ENCODE results near the gene CCDC51. TPM values are rescaled to one million over a fixed set of nuclear protein-coding genes. Genes with fewer than 3 reads are reported as not detected.
A peak's percentile ranks its signal among the peaks of the same experiment; 100 is the strongest.
"Not testable (repeated sequence)": the region's sequence is repeated elsewhere in the genome, so short reads cannot be mapped to it uniquely, and the experiment has no call there.

CCDC51 gene
- total RNA-seq, 1 donor from 2014 or later: 9.9 TPM

DNA sequence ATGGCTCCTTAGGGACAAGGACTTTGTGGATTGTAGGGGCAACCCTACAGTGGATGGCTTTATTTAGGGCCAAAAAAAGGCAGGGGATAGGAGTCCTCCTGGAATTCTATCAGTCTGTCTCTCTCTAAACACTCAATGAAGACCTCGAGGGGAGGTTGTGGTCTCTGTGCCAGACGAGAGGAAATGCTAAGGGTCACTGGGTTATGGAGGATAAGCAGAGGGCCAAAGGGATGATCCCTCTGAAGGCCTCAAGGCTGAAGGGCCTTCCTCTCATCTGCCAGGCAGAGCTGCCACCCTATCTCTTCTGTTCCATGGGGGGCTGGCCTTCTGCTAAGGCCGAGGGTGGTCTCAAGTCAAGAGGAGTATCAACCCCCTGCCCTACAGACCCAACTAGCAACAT, 37.0 kb downstream of the CCDC51 start:
- H3K27ac ChIP-seq (ENCODE audit: low read depth, low read length): peak overlapping the region; percentile 30
- H3K9ac ChIP-seq (ENCODE audit: low read depth in 1 of 3, low read length in 3 of 3): no peak overlapping the region
- peaks cover 0 to 6% (median 3%) of the 10 kb centered on the region in 3 donors for H3K4me1 ChIP-seq (ENCODE audit: control insufficient read depth in 3 of 3, insufficient read depth in 3 of 3, low read length in 3 of 3)
- no peak overlapping the region for H3K4me3 ChIP-seq (ENCODE audit: low read length in 3 of 3)
- H3K9me3 ChIP-seq (ENCODE audit: control insufficient read depth in 3 of 3, low read length in 3 of 3): no peaks in the 10 kb centered on the region
- peaks cover 0 to 8% (median 0%) of the 10 kb centered on the region in 3 donors for H3K27me3 ChIP-seq (ENCODE audit: control insufficient read depth in 3 of 3, insufficient read depth in 3 of 3, low read length in 3 of 3)
- peaks cover 0 to 5% (median 0%) of the 10 kb centered on the region in 3 donors for H3K36me3 ChIP-seq (ENCODE audit: control insufficient read depth in 3 of 3, insufficient read depth in 3 of 3, low read length in 3 of 3)

DNA sequence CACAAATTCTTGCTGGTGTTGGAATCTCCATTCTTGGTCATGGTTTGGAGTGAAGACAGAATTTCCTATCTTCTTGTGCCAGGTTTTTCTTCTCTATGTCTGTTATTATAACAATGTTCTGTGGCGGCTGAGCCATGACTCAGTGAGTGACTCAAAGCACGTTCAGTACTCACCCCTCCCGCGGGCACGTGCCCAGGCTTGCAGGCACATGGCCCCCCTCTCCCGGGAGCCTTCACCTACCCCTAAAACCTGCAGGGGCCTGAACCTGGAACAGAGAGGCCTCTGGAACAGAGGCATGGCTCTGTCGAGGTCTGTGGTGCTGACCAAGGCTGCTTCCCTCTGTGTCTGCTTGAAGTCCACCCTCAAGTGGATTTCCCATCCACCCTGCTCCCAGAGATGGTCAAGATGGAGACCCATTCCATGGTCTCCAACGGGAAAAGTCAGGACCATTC, 37.6 kb downstream of the CCDC51 start:
- peaks cover 0 to 6% (median 3%) of the 10 kb centered on the region in 3 donors for H3K4me1 ChIP-seq (ENCODE audit: control insufficient read depth in 3 of 3, insufficient read depth in 3 of 3, low read length in 3 of 3)
- H3K27ac ChIP-seq (ENCODE audit: low read depth, low read length): peak overlapping the region; percentile 30
- no peak overlapping the region for H3K4me3 ChIP-seq (ENCODE audit: low read length in 3 of 3)
- no peak overlapping the region for H3K9ac ChIP-seq (ENCODE audit: low read depth in 1 of 3, low read length in 3 of 3)
- peaks cover 0 to 8% (median 0%) of the 10 kb centered on the region in 3 donors for H3K27me3 ChIP-seq (ENCODE audit: control insufficient read depth in 3 of 3, insufficient read depth in 3 of 3, low read length in 3 of 3)
- peaks cover 0 to 5% (median 0%) of the 10 kb centered on the region in 3 donors for H3K36me3 ChIP-seq (ENCODE audit: control insufficient read depth in 3 of 3, insufficient read depth in 3 of 3, low read length in 3 of 3)
- H3K9me3 ChIP-seq (ENCODE audit: control insufficient read depth in 3 of 3, low read length in 3 of 3): no peaks in the 10 kb centered on the region

DNA sequence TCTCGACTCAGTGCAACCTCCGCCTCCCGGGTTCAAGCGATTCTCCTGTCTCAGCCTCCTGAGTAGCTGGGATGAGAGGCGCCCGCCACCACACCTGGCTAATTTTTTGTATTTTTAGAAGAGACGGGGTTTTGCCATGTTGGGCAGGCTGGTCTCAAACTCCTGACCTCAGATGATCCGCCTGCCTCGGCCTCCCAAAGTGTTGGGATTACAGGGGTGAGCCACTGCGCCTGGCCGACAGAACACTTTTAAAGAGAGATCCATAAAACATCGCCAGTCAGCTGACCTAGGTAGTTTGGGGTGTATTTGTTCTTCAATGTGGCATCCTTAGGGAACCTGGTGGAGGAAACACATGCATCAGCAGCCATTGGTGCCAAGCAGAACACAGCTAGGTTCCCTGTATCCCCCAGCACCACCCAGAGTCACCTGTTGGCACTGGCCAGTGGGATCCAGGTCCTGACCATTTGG, 38.5 kb downstream of the CCDC51 start:
- H3K36me3 ChIP-seq (ENCODE audit: control insufficient read depth in 3 of 3, insufficient read depth in 3 of 3, low read length in 3 of 3); H3K9me3 ChIP-seq (ENCODE audit: control insufficient read depth in 3 of 3, low read length in 3 of 3); H3K4me1 ChIP-seq (ENCODE audit: control insufficient read depth in 3 of 3, insufficient read depth in 3 of 3, low read length in 3 of 3); H3K9ac ChIP-seq (ENCODE audit: low read depth in 1 of 3, low read length in 3 of 3); H3K27ac ChIP-seq (ENCODE audit: low read depth, low read length); H3K4me3 ChIP-seq (ENCODE audit: low read length in 3 of 3): not testable (repeated sequence)
- peaks cover 0 to 12% (median 0%) of the 10 kb centered on the region in 3 donors for H3K27me3 ChIP-seq (ENCODE audit: control insufficient read depth in 3 of 3, insufficient read depth in 3 of 3, low read length in 3 of 3)

DNA sequence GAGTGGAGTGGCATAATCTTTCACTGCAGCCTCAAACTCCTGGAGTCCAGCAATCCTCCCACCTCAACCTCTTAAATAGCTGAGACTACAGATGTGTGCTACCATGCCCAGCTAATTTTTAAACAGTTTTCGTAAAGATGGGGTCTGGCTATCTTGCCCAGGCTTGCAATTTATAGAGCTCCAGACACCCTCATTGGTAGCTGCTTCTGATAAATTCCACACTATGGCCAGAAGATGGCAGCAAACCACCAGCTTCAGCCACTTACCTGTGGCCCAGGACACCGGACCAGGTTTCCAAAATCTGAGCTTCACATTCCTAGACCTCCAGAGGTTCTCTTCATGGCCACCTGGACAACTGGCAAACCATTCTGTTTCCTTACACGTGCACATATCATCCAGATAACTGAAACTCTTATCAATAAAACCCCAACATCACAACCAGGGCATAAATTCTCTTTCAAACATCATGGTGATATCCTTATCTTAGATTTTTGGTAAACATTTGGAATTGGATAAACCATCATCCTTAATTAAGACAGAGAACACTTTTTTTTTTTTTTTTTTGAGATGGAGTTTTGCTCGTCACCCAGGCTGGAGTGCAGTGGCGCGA, 39.0 kb downstream of the CCDC51 start:
- H3K36me3 ChIP-seq (ENCODE audit: control insufficient read depth in 3 of 3, insufficient read depth in 3 of 3, low read length in 3 of 3): no peaks in the 10 kb centered on the region
- H3K27ac ChIP-seq (ENCODE audit: low read depth, low read length): no peak overlapping the region

DNA sequence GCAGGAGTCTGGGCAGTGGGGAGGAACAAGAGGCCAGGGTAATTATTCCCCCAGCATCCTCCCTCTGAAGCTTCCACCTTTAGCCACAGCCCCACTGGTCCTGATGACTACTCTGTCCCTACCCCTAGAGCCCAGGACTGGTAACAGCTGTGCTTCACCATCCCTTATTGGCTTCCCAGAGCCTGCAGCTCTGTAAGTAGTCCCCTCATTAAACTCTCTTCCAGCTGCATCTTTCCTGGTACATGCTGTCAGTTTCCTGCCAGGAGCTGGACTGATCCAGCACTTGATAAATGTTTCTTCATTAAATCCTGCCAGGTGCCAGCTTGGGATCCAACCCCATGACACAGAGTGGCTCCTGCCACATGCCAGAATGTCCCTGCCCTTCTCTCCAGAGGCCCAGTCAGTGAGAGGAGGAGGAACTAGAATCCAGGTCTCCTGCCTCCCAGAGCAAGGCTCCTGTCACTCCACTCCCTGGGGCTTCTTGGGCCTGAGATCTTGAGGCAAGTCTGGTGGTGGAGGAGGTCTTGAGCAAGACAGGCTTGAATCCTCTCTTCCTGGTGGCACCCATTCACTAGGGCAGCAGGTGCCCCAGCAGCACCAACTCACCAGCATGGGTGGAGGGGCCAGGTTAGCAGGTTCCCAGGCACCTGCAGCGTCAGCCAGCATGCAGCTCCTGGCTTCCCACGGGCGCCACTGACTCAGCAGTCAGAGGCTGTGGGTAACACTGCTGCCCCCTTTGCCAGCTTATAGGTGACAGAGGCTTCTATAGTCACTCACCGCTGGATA, 40.3 kb downstream of the CCDC51 start:
- Histone ChIP-seq H3K4me3 (ENCODE audit: low read length in 3 of 3) (no peak overlapping the region), H3K9ac (ENCODE audit: low read depth in 1 of 3, low read length in 3 of 3) (no peak overlapping the region), H3K36me3 (ENCODE audit: control insufficient read depth in 3 of 3, insufficient read depth in 3 of 3, low read length in 3 of 3) (no peaks in the 10 kb centered on the region), H3K4me1 (ENCODE audit: control insufficient read depth in 3 of 3, insufficient read depth in 3 of 3, low read length in 3 of 3) (peaks cover 0 to 6% (median 3%) of the 10 kb centered on the region in 3 donors), H3K27me3 (ENCODE audit: control insufficient read depth in 3 of 3, insufficient read depth in 3 of 3, low read length in 3 of 3) (peaks cover 0 to 12% (median 0%) of the 10 kb centered on the region in 3 donors), H3K9me3 (ENCODE audit: control insufficient read depth in 3 of 3, low read length in 3 of 3) (no peaks in the 10 kb centered on the region), H3K27ac (ENCODE audit: low read depth, low read length) (no peak overlapping the region)

More for the DNA sequence above, 39.0 kb downstream of the CCDC51 start:
- Histone ChIP-seq H3K27me3 (ENCODE audit: control insufficient read depth in 3 of 3, insufficient read depth in 3 of 3, low read length in 3 of 3) (peaks cover 0 to 12% (median 0%) of the 10 kb centered on the region in 3 donors), H3K4me1 (ENCODE audit: control insufficient read depth in 3 of 3, insufficient read depth in 3 of 3, low read length in 3 of 3) (peaks cover 0 to 6% (median 3%) of the 10 kb centered on the region in 3 donors), H3K9me3 (ENCODE audit: control insufficient read depth in 3 of 3, low read length in 3 of 3) (no peaks in the 10 kb centered on the region), H3K4me3 (ENCODE audit: low read length in 3 of 3) (no peak overlapping the region), H3K9ac (ENCODE audit: low read depth in 1 of 3, low read length in 3 of 3) (no peak overlapping the region)

DNA sequence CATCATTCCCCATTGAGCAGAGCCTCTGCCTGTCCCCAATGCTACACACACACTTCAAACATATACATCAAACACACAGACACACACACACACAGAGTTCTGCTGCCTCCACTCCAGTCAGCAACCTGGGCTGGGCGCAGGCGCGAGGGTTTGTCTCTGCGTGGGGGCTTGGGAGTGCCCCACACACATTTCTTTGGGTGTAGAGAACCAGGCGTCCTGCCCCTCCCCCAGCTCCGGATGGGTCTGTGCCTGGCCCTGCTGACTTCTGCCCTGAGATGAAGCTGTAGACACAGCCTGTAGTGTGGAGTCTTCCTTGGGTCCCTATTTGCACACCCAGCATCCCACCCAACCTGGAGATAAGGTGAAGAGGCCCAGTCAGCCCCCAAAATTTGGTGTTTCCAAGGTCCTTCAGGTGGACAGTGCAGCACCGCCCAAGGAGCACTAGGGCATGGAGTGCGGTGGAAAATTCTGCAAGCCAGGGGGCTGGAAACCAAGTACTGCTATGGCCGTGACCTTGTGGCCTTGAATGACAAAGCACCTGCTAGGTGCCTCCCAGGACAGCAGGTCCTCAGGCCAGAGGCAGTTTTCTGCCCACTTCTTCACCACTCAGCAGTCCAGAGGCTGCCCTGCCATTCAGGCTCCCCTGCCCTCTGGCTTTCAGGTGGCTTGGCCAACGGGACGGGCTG, 41.1 kb downstream of the CCDC51 start:
- Histone ChIP-seq H3K4me3 (ENCODE audit: low read length in 3 of 3) (no peak overlapping the region), H3K27ac (ENCODE audit: low read depth, low read length) (no peak overlapping the region), H3K4me1 (ENCODE audit: control insufficient read depth in 3 of 3, insufficient read depth in 3 of 3, low read length in 3 of 3) (peaks cover 0 to 6% (median 3%) of the 10 kb centered on the region in 3 donors), H3K27me3 (ENCODE audit: control insufficient read depth in 3 of 3, insufficient read depth in 3 of 3, low read length in 3 of 3) (peaks cover 0 to 12% (median 0%) of the 10 kb centered on the region in 3 donors), H3K9me3 (ENCODE audit: control insufficient read depth in 3 of 3, low read length in 3 of 3) (no peaks in the 10 kb centered on the region), H3K9ac (ENCODE audit: low read depth in 1 of 3, low read length in 3 of 3) (no peak overlapping the region), H3K36me3 (ENCODE audit: control insufficient read depth in 3 of 3, insufficient read depth in 3 of 3, low read length in 3 of 3) (no peaks in the 10 kb centered on the region)

DNA sequence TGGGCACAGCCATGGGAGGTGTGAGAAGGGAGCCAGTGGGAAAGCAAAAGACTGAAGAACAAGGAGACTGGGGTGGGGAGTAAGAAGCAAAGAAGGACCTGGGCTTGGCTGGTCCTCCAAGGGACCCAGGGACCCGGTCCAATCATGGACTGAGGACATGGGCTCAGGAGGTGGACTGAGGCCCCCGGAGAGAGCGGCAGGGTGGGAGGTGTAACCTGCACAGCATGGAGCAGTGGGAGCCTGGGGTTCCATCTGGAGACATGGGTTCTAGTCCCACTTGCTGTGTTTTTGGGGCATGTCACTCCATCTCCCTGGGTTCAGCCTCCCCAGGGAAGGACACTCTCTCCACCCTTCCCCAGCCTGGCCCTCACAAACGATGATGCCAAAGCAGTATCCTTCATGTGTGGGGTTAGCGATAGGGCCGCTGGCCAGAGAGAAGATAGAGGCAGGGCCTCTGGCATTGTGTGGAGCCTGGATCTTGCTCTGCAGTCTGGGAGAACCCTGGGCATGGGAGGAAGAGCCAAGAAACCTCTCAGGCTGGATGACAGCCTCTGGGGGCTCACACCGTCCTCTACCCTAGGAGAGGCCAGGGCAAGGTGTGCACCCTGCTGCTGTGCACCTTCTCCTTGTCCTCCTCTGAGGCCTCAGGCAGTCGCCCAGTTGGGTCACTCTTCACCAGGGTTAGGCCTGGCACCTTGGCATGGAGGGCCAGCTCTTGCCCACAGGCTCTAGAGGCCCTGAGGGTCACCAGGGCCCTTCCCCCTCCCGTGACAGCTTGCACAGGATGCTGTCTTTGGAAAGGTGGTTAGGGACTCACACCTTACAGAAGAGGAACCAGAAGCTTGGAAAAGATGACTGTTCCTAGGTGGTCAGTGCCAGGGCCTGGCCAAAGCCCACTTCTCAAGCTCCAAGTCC, 41.9 kb downstream of the CCDC51 start:
- H3K4me3 ChIP-seq (ENCODE audit: low read length in 3 of 3): no peak overlapping the region
- no peaks in the 10 kb centered on the region for H3K36me3 ChIP-seq (ENCODE audit: control insufficient read depth in 3 of 3, insufficient read depth in 3 of 3, low read length in 3 of 3)
- H3K9me3 ChIP-seq (ENCODE audit: control insufficient read depth in 3 of 3, low read length in 3 of 3): no peaks in the 10 kb centered on the region
- no peak overlapping the region for H3K27ac ChIP-seq (ENCODE audit: low read depth, low read length)
- H3K27me3 ChIP-seq (ENCODE audit: control insufficient read depth in 3 of 3, insufficient read depth in 3 of 3, low read length in 3 of 3): peaks cover 0 to 12% (median 0%) of the 10 kb centered on the region in 3 donors
- no peak overlapping the region for H3K9ac ChIP-seq (ENCODE audit: low read depth in 1 of 3, low read length in 3 of 3)
- peaks cover 0 to 6% (median 3%) of the 10 kb centered on the region in 3 donors for H3K4me1 ChIP-seq (ENCODE audit: control insufficient read depth in 3 of 3, insufficient read depth in 3 of 3, low read length in 3 of 3)

DNA sequence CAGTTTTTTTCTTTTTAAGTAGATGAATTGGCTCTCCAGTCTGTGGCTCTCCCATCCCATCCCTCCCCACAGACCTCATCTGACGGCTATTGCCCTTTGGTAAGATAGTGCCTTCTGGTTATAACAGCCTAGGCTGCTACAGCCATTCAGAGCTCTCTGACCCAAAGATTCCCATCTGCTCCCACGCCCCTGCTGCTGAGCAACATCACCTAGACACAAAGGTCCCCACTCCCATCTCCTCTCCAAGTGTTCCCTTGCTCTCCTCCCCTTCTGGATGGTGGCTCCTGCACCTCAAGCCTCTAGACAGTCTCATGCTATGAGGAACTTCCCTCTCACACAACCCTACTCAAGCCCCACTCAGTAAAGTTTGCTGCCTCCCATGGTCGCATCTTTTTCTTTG, 44.2 kb downstream of the CCDC51 start:
- Histone ChIP-seq H3K9ac (ENCODE audit: low read depth in 1 of 3, low read length in 3 of 3) (no peak overlapping the region), H3K27me3 (ENCODE audit: control insufficient read depth in 3 of 3, insufficient read depth in 3 of 3, low read length in 3 of 3) (peaks cover 0 to 12% (median 0%) of the 10 kb centered on the region in 3 donors), H3K36me3 (ENCODE audit: control insufficient read depth in 3 of 3, insufficient read depth in 3 of 3, low read length in 3 of 3) (no peaks in the 10 kb centered on the region), H3K4me1 (ENCODE audit: control insufficient read depth in 3 of 3, insufficient read depth in 3 of 3, low read length in 3 of 3) (no peaks in the 10 kb centered on the region), H3K9me3 (ENCODE audit: control insufficient read depth in 3 of 3, low read length in 3 of 3) (no peaks in the 10 kb centered on the region), H3K4me3 (ENCODE audit: low read length in 3 of 3) (no peak overlapping the region), H3K27ac (ENCODE audit: low read depth, low read length) (no peak overlapping the region)

DNA sequence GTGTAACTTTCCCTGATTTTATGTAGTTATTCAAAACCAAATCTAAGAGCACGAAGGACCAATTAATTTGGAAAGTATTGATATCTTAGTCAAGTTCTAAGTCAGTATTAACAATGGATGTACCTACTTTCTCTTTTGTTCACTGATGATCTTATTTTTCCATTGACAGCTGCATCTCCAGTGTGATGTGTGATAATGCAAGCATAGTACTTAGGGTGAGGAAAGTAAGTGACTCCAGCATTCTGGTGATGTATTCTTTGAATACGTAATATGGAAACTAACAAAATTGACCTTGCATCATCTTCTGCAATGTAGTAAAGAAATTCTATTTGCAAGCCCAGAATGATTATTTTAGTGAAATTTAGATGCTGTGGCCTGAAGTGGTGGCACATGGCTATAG, 45.5 kb downstream of the CCDC51 start:
- Histone ChIP-seq H3K27me3 (ENCODE audit: control insufficient read depth in 3 of 3, insufficient read depth in 3 of 3, low read length in 3 of 3) (peaks cover 0 to 9% (median 0%) of the 10 kb centered on the region in 3 donors), H3K9me3 (ENCODE audit: control insufficient read depth in 3 of 3, low read length in 3 of 3) (no peaks in the 10 kb centered on the region), H3K9ac (ENCODE audit: low read depth in 1 of 3, low read length in 3 of 3) (no peak overlapping the region), H3K4me1 (ENCODE audit: control insufficient read depth in 3 of 3, insufficient read depth in 3 of 3, low read length in 3 of 3) (no peaks in the 10 kb centered on the region), H3K27ac (ENCODE audit: low read depth, low read length) (no peak overlapping the region), H3K36me3 (ENCODE audit: control insufficient read depth in 3 of 3, insufficient read depth in 3 of 3, low read length in 3 of 3) (no peaks in the 10 kb centered on the region), H3K4me3 (ENCODE audit: low read length in 3 of 3) (no peak overlapping the region)
